Large intestine (tissue), 3 donors: ENCODE results near the gene ARHGAP32. TPM values are rescaled to one million over a fixed set of nuclear protein-coding genes. Genes with fewer than 3 reads are reported as not detected.
"Not testable (repeated sequence)": the region's sequence is repeated elsewhere in the genome, so short reads cannot be mapped to it uniquely, and the experiment has no call there.

Experiments
- DNase-seq, 2 donors: peaks; one replicate each; pipeline versions ENCODE4 v3.0.0 to v3.0.0-alpha.2; 2013
- H3K27ac ChIP-seq: one replicate; pipeline ENCODE4 v1.5.1; 2013; ENCODE audit warnings: low read length
- H3K27me3 ChIP-seq: 2 replicates; pipeline ENCODE4 v1.6.1; 2013; ENCODE audit warnings: low read length; ENCODE audit not compliant: control insufficient read depth, insufficient read depth
- H3K36me3 ChIP-seq: 2 replicates; pipeline ENCODE4 v1.6.1; 2013; ENCODE audit warnings: low read length; ENCODE audit not compliant: control insufficient read depth, insufficient read depth
- H3K4me1 ChIP-seq: one replicate; pipeline ENCODE4 v1.6.1; 2013; ENCODE audit warnings: low read length; ENCODE audit not compliant: control insufficient read depth, insufficient read depth
- H3K4me3 ChIP-seq: one replicate; pipeline ENCODE4 v1.5.1; 2013; ENCODE audit warnings: low read length
- H3K9me3 ChIP-seq: one replicate; pipeline ENCODE4 v1.6.1; 2013; ENCODE audit warnings: mild to moderate bottlenecking, low read depth, low read length, moderate library complexity; ENCODE audit not compliant: control insufficient read depth
- WGBS: methylation state at CpG from one replicate; pipeline ENCODE4 v1.1.5; 2013; ENCODE audit warnings: low lambda C conversion rate; ENCODE audit not compliant: insufficient coverage; 5-methylcytosine and 5-hydroxymethylcytosine counted together
- polyA plus RNA-seq: library from polyadenylated mRNA; unstranded; fragments of 120-200 nt; gene quantifications from one replicate; pipeline ENCODE4 v1.2.1, GENCODE V29; 2013

ARHGAP32 gene
- polyA plus RNA-seq, 1 donor: 15.6 TPM

DNA sequence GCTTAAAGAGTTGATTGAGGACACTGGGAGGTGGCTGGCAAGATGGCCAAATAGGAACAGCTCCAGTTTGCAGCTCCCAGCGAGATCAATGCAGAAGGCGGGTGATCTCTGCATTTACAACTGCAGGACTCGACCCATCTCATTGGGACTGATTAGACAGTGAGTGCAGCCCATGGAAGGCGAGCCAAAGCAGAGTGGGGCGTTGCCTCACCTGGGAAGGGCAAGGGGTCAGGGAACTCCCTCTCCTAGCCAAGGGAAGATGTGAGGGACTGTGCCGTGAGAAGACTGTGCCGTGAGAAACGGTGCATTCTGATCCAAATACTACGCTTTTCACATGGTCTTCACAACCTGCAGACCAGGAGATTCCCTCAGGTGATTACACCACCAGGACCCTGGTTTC is 36.4 kb downstream of the ARHGAP32 start:
- WGBS: no CpG with 5 or more reads among the region's 9 CpGs

DNA sequence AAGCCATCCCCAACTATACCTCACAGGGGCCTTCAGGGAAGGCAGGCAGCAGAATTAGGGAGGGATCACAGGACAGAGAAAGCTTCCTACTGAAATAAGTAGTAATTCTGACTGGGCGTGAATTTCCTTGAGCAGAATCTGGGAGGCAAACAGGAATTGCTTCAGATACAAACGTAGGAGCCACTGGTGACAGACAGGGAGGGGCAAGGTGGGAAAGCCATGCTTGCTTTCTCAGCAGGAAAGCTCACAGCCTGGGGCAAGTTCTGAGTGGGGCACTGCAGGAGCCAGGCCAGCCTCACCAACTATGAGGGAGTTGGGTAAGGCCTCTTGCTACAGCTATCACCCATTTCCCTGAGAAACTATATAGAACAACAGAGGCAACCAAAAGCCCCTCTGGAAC is 43.6 kb downstream of the ARHGAP32 start:
- Histone ChIP-seq H3K4me3 (no peak overlapping the region), H3K9me3 (peaks cover 15% of the 10 kb centered on the region), H3K4me1 (no peaks in the 10 kb centered on the region), H3K27me3 (no peaks in the 10 kb centered on the region), H3K27ac (no peak overlapping the region), H3K36me3 (no peaks in the 10 kb centered on the region)
- peak in 1 of 2 donors; percentile 2 for DNase-seq
- no CpG with 5 or more reads among the region's 2 CpGs for WGBS

More for the DNA sequence above, 36.4 kb downstream of the ARHGAP32 start:
- DNase-seq: no peak
- Histone ChIP-seq H3K36me3 (no peaks in the 10 kb centered on the region), H3K9me3 (peaks cover 15% of the 10 kb centered on the region), H3K4me1 (no peaks in the 10 kb centered on the region), H3K27ac (no peak overlapping the region), H3K4me3 (no peak overlapping the region), H3K27me3 (no peaks in the 10 kb centered on the region)

DNA sequence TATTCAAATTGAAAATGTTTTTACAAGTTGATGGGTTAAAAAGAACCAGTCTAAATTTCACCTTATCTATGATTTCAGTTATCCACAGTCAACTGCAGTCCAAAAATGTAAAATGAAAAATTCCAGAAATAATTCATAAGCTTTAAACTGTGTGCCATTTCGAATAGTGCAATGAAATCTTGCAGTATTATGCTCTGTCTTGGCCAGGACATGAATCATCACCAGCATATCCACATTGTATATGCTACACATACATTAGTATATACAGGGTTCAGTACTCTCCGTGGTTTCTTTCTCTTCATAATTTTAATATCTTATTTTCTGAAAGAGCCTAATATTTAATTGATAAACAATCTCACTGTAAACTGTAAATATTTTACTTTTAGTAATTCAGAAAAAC is 45.9 kb downstream of the ARHGAP32 start:
- H3K4me1 ChIP-seq: peaks cover 6% of the 10 kb centered on the region
- H3K4me3 ChIP-seq: no peak overlapping the region
- WGBS: no CpG with 5 or more reads among the region's 2 CpGs
- H3K9me3 ChIP-seq: peaks cover 8% of the 10 kb centered on the region
- H3K36me3 ChIP-seq: no peaks in the 10 kb centered on the region
- H3K27ac ChIP-seq: no peak overlapping the region
- H3K27me3 ChIP-seq: no peaks in the 10 kb centered on the region
- no peak for DNase-seq

DNA sequence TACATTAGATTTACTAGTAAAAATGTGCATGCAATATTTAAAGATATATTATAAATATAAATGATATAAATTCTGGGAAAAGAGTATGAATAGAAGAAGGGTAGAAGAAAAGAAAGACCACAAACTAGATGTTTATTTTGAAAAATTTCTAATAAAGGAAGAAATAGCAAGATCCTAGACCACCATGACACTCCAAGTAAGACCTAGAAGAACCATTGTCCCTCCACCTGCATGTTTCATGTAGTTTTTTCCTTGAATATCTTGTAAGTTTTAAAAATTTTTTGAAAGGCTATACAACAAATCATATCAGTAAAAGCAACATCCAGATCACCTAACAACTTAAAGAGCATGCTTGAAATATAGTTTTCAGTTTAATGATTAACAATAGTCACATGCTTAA is 46.8 kb downstream of the ARHGAP32 start:
- H3K9me3 ChIP-seq: peaks cover 6% of the 10 kb centered on the region
- H3K4me3 ChIP-seq: no peak overlapping the region
- no peaks in the 10 kb centered on the region for H3K36me3 ChIP-seq
- no peaks in the 10 kb centered on the region for H3K27me3 ChIP-seq
- no peak for DNase-seq
- H3K4me1 ChIP-seq: peaks cover 7% of the 10 kb centered on the region
- no peak overlapping the region for H3K27ac ChIP-seq

DNA sequence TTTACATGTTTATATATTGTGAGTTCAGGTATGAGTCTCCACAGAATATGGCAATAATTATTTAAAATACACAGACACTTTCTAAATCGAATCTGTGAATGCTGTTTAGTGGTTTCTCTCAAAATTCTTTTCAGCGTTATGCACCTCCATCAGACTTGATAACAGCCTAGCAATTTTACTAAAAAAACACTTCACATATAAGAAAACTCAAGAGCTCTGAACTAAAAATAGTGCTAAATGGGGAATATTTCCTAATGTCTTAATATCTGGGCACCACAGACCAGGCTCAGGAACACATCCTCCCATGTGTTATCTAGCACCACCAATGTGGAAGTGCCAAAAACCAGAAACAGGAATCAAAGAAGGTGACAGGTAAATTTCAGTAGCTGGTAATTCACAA is 47.9 kb downstream of the ARHGAP32 start:
- WGBS: no CpG with 5 or more reads among the region's 2 CpGs
- no peak overlapping the region for H3K4me3 ChIP-seq
- H3K27me3 ChIP-seq: no peaks in the 10 kb centered on the region
- no peak overlapping the region for H3K27ac ChIP-seq
- no peak for DNase-seq
- peaks cover 7% of the 10 kb centered on the region for H3K4me1 ChIP-seq
- H3K36me3 ChIP-seq: no peaks in the 10 kb centered on the region
- H3K9me3 ChIP-seq: peaks cover 3% of the 10 kb centered on the region

DNA sequence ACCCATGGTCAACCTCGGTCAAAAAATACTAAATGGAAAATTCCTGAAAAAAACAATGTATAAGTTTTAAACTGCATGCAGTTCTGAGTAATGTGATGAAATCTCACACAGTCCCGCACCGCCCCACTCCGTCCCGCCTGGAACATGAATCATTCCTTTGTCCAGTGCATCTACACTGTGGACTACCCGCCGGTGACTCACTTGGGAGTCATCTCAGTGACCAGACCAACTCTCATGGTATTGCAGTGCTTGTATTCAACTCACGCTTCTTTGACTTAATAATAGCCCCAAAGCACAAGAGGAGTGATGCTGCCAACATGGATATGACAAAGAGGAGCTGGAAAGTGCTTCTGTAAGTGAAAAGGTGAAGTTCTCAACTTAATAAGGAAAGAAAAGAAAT is 48.8 kb downstream of the ARHGAP32 start:
- no CpG with 5 or more reads among the region's 8 CpGs for WGBS
- no peaks in the 10 kb centered on the region for H3K27me3 ChIP-seq
- no peak overlapping the region for H3K4me3 ChIP-seq
- H3K4me1 ChIP-seq: peaks cover 7% of the 10 kb centered on the region
- peaks cover 3% of the 10 kb centered on the region for H3K9me3 ChIP-seq
- no peaks in the 10 kb centered on the region for H3K36me3 ChIP-seq
- no peak overlapping the region for H3K27ac ChIP-seq
- DNase-seq: peak; percentile 23 to 42

DNA sequence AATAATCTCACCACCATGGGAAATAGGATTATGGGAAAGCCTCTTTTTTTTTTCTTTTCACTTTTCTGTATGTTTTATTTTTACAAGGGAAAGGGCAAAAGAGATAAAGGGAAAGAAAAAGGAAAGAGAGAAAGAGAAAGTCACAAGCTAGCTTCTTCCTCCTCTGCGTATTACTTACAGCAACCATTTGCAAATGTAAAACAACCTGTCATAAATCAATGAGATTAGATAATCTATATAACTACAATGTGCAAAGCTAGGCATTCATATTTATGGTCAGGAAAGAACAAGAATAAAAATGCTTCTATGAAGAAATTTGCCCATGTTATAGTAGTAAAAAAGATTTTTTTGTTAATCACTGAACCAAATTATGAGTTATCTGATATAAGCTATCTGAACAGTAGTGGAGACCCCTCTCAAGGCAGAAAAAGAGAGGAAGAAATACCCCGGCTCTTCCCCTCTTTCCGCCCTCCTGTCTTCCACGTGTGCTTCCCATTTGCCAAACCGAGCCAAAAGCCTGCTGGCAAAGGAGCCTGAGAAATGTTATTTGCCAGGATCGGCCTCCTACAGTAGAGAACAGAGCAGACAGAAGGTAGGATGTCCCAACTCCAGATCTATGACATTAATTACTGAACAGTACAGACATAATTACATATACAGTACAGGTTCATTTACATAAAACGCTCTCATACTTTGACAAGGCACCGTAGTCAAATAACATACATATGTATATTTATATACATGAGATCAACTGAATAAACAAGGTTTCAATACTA is 50.2 kb downstream of the ARHGAP32 start:
- 27% methylated on average over 3 of the region's 8 CpGs for WGBS

DNA sequence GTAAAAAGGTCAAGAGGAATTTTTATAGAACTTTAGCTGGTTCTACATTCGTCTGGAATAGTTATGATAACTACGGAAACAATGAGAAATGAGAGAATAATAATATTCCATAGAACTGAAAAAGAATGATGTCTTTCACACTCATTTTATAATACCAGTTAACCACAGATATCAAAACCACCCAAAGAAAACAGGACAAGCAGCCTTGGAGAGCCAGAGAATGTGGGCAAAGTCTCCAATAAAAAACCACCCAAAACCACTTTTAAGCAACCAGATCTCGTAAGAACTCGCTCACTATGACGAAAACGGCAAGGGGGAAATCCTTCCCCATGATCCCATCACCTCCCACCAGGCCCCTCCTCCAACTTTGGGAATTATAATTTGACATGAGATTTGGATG is 60.8 kb downstream of the ARHGAP32 start:
- no peak for DNase-seq
- H3K4me3 ChIP-seq: no peak overlapping the region
- no peak overlapping the region for H3K27ac ChIP-seq
- H3K4me1 ChIP-seq: no peaks in the 10 kb centered on the region
- H3K9me3 ChIP-seq: peaks cover 10% of the 10 kb centered on the region
- no peaks in the 10 kb centered on the region for H3K27me3 ChIP-seq
- WGBS: 95% methylated on average over 3 of the region's 6 CpGs
- no peaks in the 10 kb centered on the region for H3K36me3 ChIP-seq

More for the DNA sequence above, 50.2 kb downstream of the ARHGAP32 start:
- H3K4me3 ChIP-seq: no peak overlapping the region
- no peaks in the 10 kb centered on the region for H3K9me3 ChIP-seq
- peak in 1 of 2 donors; percentile 21 for DNase-seq
- no peaks in the 10 kb centered on the region for H3K27me3 ChIP-seq
- peaks cover 7% of the 10 kb centered on the region for H3K4me1 ChIP-seq
- no peak overlapping the region for H3K27ac ChIP-seq
- no peaks in the 10 kb centered on the region for H3K36me3 ChIP-seq

DNA sequence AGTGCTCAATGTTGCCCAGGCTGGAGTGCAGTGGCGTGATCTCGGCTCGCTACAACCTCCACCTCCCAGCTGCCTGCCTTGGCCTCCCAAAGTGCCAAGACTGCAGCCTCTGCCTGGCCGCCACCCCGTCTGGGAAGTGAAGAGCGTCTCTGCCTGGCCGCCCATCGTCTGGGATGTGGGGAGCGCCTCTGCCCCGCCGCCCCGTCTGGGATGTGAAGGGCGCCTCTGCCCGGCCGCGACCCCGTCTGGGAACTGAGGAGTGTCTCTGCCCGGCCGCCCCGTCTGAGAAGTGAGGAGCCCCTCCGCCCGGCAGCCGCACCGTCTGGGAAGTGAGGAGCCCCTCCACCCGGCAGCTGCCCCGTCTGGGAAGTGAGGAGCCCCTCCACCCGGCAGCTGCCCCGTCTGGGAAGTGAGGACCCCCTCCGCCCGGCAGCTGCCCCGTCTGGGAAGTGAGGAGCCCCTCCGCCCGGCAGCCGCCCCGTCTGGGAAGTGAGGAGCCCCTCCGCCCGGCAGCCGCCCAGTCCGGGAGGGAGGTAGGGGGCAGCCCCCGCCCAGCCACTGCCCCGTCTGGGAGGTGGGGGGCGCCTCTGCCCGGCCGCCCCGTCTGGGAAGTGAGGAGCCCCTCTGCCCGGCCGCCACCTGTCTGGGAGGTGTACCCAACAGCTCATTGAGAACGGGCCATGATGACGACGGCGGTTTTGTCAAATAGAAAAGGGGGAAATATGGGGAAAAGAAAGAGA is 63.1 kb downstream of the ARHGAP32 start:
- H3K4me1 ChIP-seq, H3K9me3 ChIP-seq, DNase-seq, H3K36me3 ChIP-seq, H3K27me3 ChIP-seq, H3K27ac ChIP-seq, H3K4me3 ChIP-seq: not testable (repeated sequence)
- 100% methylated on average over 6 of the region's 51 CpGs for WGBS

DNA sequence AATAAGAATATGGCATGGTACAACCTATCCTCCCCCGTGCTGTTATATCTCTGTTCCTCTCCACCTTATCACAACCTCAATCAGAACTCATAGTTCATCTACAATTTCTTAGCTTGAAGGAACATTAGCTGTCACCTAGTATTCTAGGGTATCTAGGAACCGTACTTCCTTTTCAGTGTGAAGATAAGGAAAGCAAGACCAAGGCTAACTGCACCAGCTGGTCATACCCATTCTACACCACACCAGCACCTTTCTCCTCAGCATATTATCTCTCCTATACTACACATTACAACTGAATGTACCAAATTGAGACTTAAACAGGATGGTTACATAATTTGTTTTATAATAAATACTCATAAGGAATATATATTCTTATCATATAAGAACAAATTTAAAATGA is 73.1 kb downstream of the ARHGAP32 start:
- Histone ChIP-seq H3K27ac (no peak overlapping the region), H3K4me3 (no peak overlapping the region), H3K4me1 (no peaks in the 10 kb centered on the region), H3K9me3 (no peaks in the 10 kb centered on the region), H3K27me3 (no peaks in the 10 kb centered on the region), H3K36me3 (peaks cover 10% of the 10 kb centered on the region)
- WGBS: no CpG with 5 or more reads among the region's 2 CpGs
- no peak for DNase-seq
